ENCODE data around the gene DEXI.

DNA sequence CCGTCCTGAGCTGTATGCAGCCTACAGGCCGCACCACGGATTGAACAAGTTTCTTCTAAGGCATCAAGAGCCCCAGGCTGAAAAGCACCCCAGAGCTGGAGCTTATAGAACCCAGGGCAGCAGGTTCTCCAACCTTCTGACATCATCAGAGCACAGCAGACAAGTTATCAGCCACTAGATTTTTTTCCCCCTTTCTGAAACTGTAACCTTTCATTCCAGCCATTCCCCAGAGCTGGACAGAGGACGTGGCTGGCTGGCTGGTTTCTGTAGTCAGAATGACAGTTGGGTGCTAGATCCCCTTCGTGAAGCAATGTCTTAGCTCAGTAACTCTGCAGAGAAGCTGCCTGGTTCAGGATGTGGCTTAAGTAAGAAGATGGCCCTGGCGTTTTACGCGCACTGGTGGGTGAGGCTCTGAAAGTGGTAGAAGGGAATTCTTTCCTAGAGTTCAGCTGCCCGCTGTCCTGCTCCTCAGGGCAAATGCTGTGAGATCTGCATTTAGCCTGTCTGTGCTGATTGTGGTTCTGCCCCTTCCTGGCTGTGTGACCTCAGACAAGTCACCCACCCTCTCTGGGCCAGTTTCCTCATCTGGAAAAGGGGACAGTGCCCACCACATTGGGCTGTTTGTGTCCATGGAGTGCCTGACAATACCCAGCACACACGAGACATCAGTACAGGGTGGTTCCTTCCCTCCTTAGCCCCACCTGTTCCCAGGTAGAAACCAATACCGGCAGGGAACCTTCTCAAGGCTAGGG is 9.1 kb downstream of the DEXI start:
- TF ChIP-seq SMC3 (IDR thresholded peaks at IDR 0.05; ENCODE audit: low read depth, low read length), result no peak
- TF ChIP-seq, protein P1, sequence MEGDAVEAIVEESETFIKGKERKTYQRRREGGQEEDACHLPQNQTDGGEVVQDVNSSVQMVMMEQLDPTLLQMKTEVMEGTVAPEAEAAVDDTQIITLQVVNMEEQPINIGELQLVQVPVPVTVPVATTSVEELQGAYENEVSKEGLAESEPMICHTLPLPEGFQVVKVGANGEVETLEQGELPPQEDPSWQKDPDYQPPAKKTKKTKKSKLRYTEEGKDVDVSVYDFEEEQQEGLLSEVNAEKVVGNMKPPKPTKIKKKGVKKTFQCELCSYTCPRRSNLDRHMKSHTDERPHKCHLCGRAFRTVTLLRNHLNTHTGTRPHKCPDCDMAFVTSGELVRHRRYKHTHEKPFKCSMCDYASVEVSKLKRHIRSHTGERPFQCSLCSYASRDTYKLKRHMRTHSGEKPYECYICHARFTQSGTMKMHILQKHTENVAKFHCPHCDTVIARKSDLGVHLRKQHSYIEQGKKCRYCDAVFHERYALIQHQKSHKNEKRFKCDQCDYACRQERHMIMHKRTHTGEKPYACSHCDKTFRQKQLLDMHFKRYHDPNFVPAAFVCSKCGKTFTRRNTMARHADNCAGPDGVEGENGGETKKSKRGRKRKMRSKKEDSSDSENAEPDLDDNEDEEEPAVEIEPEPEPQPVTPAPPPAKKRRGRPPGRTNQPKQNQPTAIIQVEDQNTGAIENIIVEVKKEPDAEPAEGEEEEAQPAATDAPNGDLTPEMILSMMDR (conservative IDR thresholded peaks at IDR 0.05; ENCODE audit: low read depth, low read length), result no peak
- no peak for TF ChIP-seq MAZ (IDR thresholded peaks at IDR 0.05; ENCODE audit: borderline replicate concordance, low read depth, low read length)
- no peak for TF ChIP-seq POLR2A (IDR thresholded peaks at IDR 0.05; ENCODE audit: low read depth, low read length)
- no peak for TF ChIP-seq CEBPB (IDR thresholded peaks at IDR 0.05; ENCODE audit: low read depth, low read length)
- TF ChIP-seq BHLHE40 (IDR thresholded peaks at IDR 0.05; ENCODE audit: low read depth, low read length), result no peak
- no peak for TF ChIP-seq RCOR1 (IDR thresholded peaks at IDR 0.05; ENCODE audit: insufficient replicate concordance, low read length)
- TF ChIP-seq RFX5 (IDR thresholded peaks at IDR 0.05; ENCODE audit: low read depth, low read length), result no peak
- no peak for TF ChIP-seq RAD21 (IDR thresholded peaks at IDR 0.05; ENCODE audit: low read length)
- TF ChIP-seq MAFK (IDR thresholded peaks at IDR 0.05; ENCODE audit: low read depth, low read length), result no peak
- TF ChIP-seq MXI1 (IDR thresholded peaks at IDR 0.05; ENCODE audit: borderline replicate concordance, low read depth, low read length), result no peak
- TF ChIP-seq, protein P2, sequence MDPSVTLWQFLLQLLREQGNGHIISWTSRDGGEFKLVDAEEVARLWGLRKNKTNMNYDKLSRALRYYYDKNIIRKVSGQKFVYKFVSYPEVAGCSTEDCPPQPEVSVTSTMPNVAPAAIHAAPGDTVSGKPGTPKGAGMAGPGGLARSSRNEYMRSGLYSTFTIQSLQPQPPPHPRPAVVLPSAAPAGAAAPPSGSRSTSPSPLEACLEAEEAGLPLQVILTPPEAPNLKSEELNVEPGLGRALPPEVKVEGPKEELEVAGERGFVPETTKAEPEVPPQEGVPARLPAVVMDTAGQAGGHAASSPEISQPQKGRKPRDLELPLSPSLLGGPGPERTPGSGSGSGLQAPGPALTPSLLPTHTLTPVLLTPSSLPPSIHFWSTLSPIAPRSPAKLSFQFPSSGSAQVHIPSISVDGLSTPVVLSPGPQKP (IDR thresholded peaks at IDR 0.05; ENCODE audit: borderline replicate concordance, low read depth, low read length), result no peak
